Measurements from ENCODE around the gene TUSC2.
A peak's percentile ranks its signal among the peaks of the same experiment; 100 is the strongest.

Gene TUSC2

GRCh38 chr3:50325113-50325480 lies 2.9 kb downstream of the TUSC2 start:
- H3K4me3 ChIP-seq (ENCODE audit: low read depth, low read length), result no peak overlapping the region
- no peak for TF ChIP-seq CTCF (IDR thresholded peaks at IDR 0.05; ENCODE audit: low read depth, low read length)

GRCh38 chr3:50324351-50325112 lies 3.5 kb downstream of the TUSC2 start:
- TF ChIP-seq CTCF (IDR thresholded peaks at IDR 0.05; ENCODE audit: low read depth, low read length), result peak; percentile 88
- H3K4me3 ChIP-seq (ENCODE audit: low read depth, low read length), result no peak overlapping the region

GRCh38 chr3:50323614-50324199 lies 4.3 kb downstream of the TUSC2 start:
- H3K4me3 ChIP-seq (ENCODE audit: low read depth, low read length), result no peak overlapping the region
- TF ChIP-seq CTCF (IDR thresholded peaks at IDR 0.05; ENCODE audit: low read depth, low read length), result no peak

GRCh38 chr3:50323092-50323600 lies 4.9 kb downstream of the TUSC2 start:
- H3K4me3 ChIP-seq (ENCODE audit: low read depth, low read length), result no peak overlapping the region
- no peak for TF ChIP-seq CTCF (IDR thresholded peaks at IDR 0.05; ENCODE audit: low read depth, low read length)

- TF ChIP-seq CTCF (IDR thresholded peaks at IDR 0.05; ENCODE audit: low read depth, low read length), result no peak
- peak within 1 kb of the TSS; percentile 73 for H3K4me3 ChIP-seq (ENCODE audit: low read depth, low read length)
Observed at GRCh38 chr3:50322386-50323091, 5.5 kb downstream of the TUSC2 start, which contains the start of gene HYAL2. Gene HYAL2 (minus strand): TSS chr3:50322745. CDS start chr3:50320489, 2,256 bp downstream.

- no peak for TF ChIP-seq CTCF (IDR thresholded peaks at IDR 0.05; ENCODE audit: low read depth, low read length)
- peak overlapping the region; percentile 73 for H3K4me3 ChIP-seq (ENCODE audit: low read depth, low read length)
Observed at GRCh38 chr3:50322115-50322385, 6.0 kb downstream of the TUSC2 start.

Measured in WI38 (cell line).